Fibroblast of lung (primary cell): Measurements from ENCODE around the gene PCSK6.

Experiments used
- CTCF ChIP-seq, 2 donors: IDR thresholded peaks in 1 of 2; conservative IDR thresholded peaks in 1 of 2; 1 replicate in 1 of 2; 2 replicates in 1 of 2; pipeline ENCODE4 v1.5.1; 2011 to 2012; ENCODE audit warnings: low read length in 2 of 2, control low read depth in 1 of 2, inconsistent platforms in 1 of 2, low read depth in 1 of 2, mild to moderate bottlenecking in 1 of 2
- EZH2 ChIP-seq: IDR thresholded peaks from 2 replicates; pipeline ENCODE4 v1.5.1; 2012; ENCODE audit warnings: low read length, control low read depth, mild to moderate bottlenecking; ENCODE audit errors: missing control alignments

DNA sequence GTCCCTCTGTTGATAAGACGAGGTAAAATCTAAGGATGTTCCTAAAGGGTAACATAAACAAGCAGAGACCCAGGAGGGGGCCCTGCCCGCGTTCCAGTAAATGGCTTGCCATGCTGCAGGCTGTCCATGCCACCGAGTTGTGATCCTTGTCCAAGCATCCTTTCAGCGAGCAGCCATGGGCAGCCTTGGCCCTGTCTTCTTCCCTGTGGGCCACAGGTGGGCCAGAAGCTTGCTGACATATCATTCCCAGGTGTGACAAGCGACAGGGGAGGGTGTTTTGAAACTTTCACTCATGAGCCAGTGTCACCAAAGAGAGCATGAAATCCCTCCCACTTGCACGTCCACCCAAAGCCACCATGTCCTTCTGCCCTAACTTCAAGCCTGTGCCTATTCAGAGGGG lies 53.7 kb downstream of the PCSK6 start:
- TF ChIP-seq CTCF (conservative IDR thresholded peaks at IDR 0.05 in 1 of 2, IDR thresholded peaks at IDR 0.05 in 1 of 2; ENCODE audit: low read depth in 1 of 2, low read length in 2 of 2) (no peak), EZH2 (no peak)
